SKM-1 (cell line): Measurements from ENCODE around the gene DLST.

Experiments used
- DNase-seq: peaks from one replicate; lab custom pipeline; 2025; ENCODE audit not compliant: unreplicated experiment; lab: John Stamatoyannopoulos, UW

Gene DLST

GRCh38 chr14:74938531-74939495 lies 57.1 kb downstream of the DLST start:
- no peak for DNase-seq

GRCh38 chr14:74940956-74941565 lies 59.3 kb downstream of the DLST start:
- no peak for DNase-seq

GRCh38 chr14:74941676-74942097 lies 60.0 kb downstream of the DLST start:
- no peak for DNase-seq

GRCh38 chr14:74942181-74942580 lies 60.5 kb downstream of the DLST start:
- DNase-seq = no peak

- DNase-seq = no peak
Observed at GRCh38 chr14:74942608-74943007, 60.9 kb downstream of the DLST start.

GRCh38 chr14:74945261-74945851 lies 63.6 kb downstream of the DLST start:
- DNase-seq = no peak

GRCh38 chr14:74945852-74946658 lies 64.3 kb downstream of the DLST start:
- DNase-seq = no peak

GRCh38 chr14:74946659-74947281 lies 65.1 kb downstream of the DLST start:
- no peak for DNase-seq

- DNase-seq = no peak
Observed at GRCh38 chr14:74947353-74948227, 65.9 kb downstream of the DLST start.

- no peak for DNase-seq
Observed at GRCh38 chr14:74948228-74949175, 66.8 kb downstream of the DLST start.

- no peak for DNase-seq
Observed at GRCh38 chr14:74949191-74949601, 67.5 kb downstream of the DLST start.

- no peak for DNase-seq
Observed at GRCh38 chr14:74949859-74950573, 68.3 kb downstream of the DLST start.

GRCh38 chr14:74950795-74951442 lies 69.2 kb downstream of the DLST start:
- no peak for DNase-seq

GRCh38 chr14:74951443-74952179 lies 69.9 kb downstream of the DLST start:
- DNase-seq = no peak

- no peak for DNase-seq
Observed at GRCh38 chr14:74952180-74952665, 70.5 kb downstream of the DLST start.

GRCh38 chr14:74952697-74953484 lies 71.2 kb downstream of the DLST start:
- no peak for DNase-seq
